GM23338 (cell line): ENCODE results near the gene UMODL1. TPM values are rescaled to one million over a fixed set of nuclear protein-coding genes. Genes with fewer than 3 reads are reported as not detected.

Experiments
- ATAC-seq: fragments of 200-7000 bp; cut with Tn5 transposase; 3 replicates; pipeline ENCODE4 v1.9.1; 2020
- DNase-seq: peaks from one replicate; pipeline ENCODE4 v3.0.0-alpha.2; 2015; ENCODE audit warnings: low spot score
- H2AFZ ChIP-seq: fragments of 200-600 bp; sonication (generic); 2 replicates; pipeline ENCODE4 v1.8.0; 2016; ENCODE audit warnings: antibody characterized with exemption, mild to moderate bottlenecking, moderate library complexity
- H3F3A ChIP-seq: fragments of 200-600 bp; sonication (generic); replicated peaks from 2 replicates; pipeline ENCODE4 v1.8.0; 2017; ENCODE audit warnings: antibody characterized with exemption, mixed run types, low read depth
- H3K27ac ChIP-seq: fragments of 200-600 bp; sonication (generic); 2 replicates; pipeline ENCODE4 v1.6.1; 2016; ENCODE audit warnings: low read depth
- H3K27me3 ChIP-seq: fragments of 200-600 bp; sonication (generic); 2 replicates; pipeline ENCODE4 v1.8.0; 2016; ENCODE audit warnings: mild to moderate bottlenecking, mixed run types, moderate library complexity; ENCODE audit not compliant: insufficient read depth
- H3K36me3 ChIP-seq: fragments of 200-600 bp; sonication (generic); 2 replicates; pipeline ENCODE4 v1.8.0; 2016; ENCODE audit warnings: mild to moderate bottlenecking; ENCODE audit not compliant: insufficient read depth
- H3K4me1 ChIP-seq: fragments of 200-600 bp; sonication (generic); 2 replicates; pipeline ENCODE4 v1.8.0; 2016; ENCODE audit warnings: mild to moderate bottlenecking, moderate library complexity; ENCODE audit not compliant: insufficient read depth
- H3K4me2 ChIP-seq: fragments of 200-600 bp; sonication (generic); 2 replicates; pipeline ENCODE4 v1.7.1; 2017; ENCODE audit warnings: mixed run types
- H3K4me3 ChIP-seq: fragments of 200-600 bp; sonication (generic); 2 replicates; pipeline ENCODE4 v1.6.1; 2016; ENCODE audit warnings: mixed run types
- H3K79me2 ChIP-seq: fragments of 200-600 bp; sonication (generic); replicated peaks from 2 replicates; pipeline ENCODE4 v1.8.0; 2017; ENCODE audit warnings: mild to moderate bottlenecking; ENCODE audit not compliant: insufficient read depth
- H3K9me2 ChIP-seq: fragments of 200-600 bp; sonication (generic); 2 replicates; pipeline ENCODE4 v1.8.0; 2017; ENCODE audit not compliant: insufficient read depth
- H4K20me1 ChIP-seq: fragments of 200-600 bp; sonication (generic); replicated peaks from 2 replicates; pipeline ENCODE4 v1.8.0; 2017; ENCODE audit warnings: mild to moderate bottlenecking; ENCODE audit not compliant: insufficient read depth
- H3K27ac Mint-ChIP-seq: 2 replicates; pipeline ENCODE4 v1.8.0; 2020; ENCODE audit warnings: inconsistent platforms, mild to moderate bottlenecking, moderate library complexity, mixed read lengths
- H3K27me3 Mint-ChIP-seq: 3 replicates; pipeline ENCODE4 v1.8.0; 2022; ENCODE audit warnings: low read depth, mild to moderate bottlenecking, moderate library complexity, mixed read lengths, inconsistent platforms; ENCODE audit not compliant: insufficient read depth, poor library complexity
- H3K36me3 Mint-ChIP-seq: 3 replicates; pipeline ENCODE4 v1.8.0; 2021; ENCODE audit warnings: low read depth, mild to moderate bottlenecking, inconsistent platforms, moderate library complexity, mixed read lengths
- H3K4me1 Mint-ChIP-seq: 3 replicates; pipeline ENCODE4 v1.8.0; 2020; ENCODE audit warnings: mild to moderate bottlenecking, inconsistent platforms, mixed read lengths
- H3K4me3 Mint-ChIP-seq: 3 replicates; pipeline ENCODE4 v1.8.0; 2021; ENCODE audit warnings: moderate library complexity, mild to moderate bottlenecking, inconsistent platforms, mixed read lengths
- H3K9me3 Mint-ChIP-seq: 3 replicates; pipeline ENCODE4 v1.8.0; 2020; ENCODE audit warnings: moderate library complexity, mild to moderate bottlenecking, inconsistent platforms, mixed read lengths
- CREB1 ChIP-seq: fragments of 250-450 bp; sonication (Bioruptor Pico); IDR thresholded peaks from 2 replicates; pipeline ENCODE4 v1.5.0; 2020; ENCODE audit warnings: low read depth, mild to moderate bottlenecking, moderate library complexity
- CTCF ChIP-seq, 2 experiments: fragments of 200-600 bp in 1 of 2; sonication (generic) in 1 of 2; conservative IDR thresholded peaks; 2 replicates each; pipeline versions ENCODE4 v1.5.1 to v1.6.1; 2016 to 2017; ENCODE audit warnings: antibody characterized with exemption in 2 of 2, low read depth in 2 of 2, mild to moderate bottlenecking in 2 of 2, moderate library complexity in 1 of 2
- ETS1 ChIP-seq: IDR thresholded peaks from 2 replicates; pipeline ENCODE4 v1.6.1; 2016; ENCODE audit warnings: antibody characterized with exemption
- EZH2 ChIP-seq: fragments of 200-600 bp; sonication (generic); IDR thresholded peaks from one replicate; pipeline ENCODE4 v1.8.0; 2017; ENCODE audit warnings: antibody characterized with exemption, mild to moderate bottlenecking, low read depth; ENCODE audit not compliant: unreplicated experiment
- EZH2phosphoT487 ChIP-seq: fragments of 200-600 bp; sonication (generic); IDR thresholded peaks from one replicate; pipeline ENCODE4 v1.8.1; 2018; ENCODE audit warnings: antibody characterized with exemption; ENCODE audit not compliant: unreplicated experiment
- JUNB ChIP-seq: IDR thresholded peaks from one replicate; pipeline ENCODE4 v1.6.1; 2016; ENCODE audit warnings: antibody characterized with exemption; ENCODE audit not compliant: unreplicated experiment
- NANOG ChIP-seq: IDR thresholded peaks from 2 replicates; pipeline ENCODE4 v1.6.1; 2016; ENCODE audit warnings: antibody characterized with exemption, borderline replicate concordance
- POLR2AphosphoS5 ChIP-seq: IDR thresholded peaks from 2 replicates; pipeline ENCODE4 v1.6.1; 2016; ENCODE audit warnings: antibody characterized with exemption, low read depth
- REST ChIP-seq: IDR thresholded peaks from one replicate; pipeline ENCODE4 v1.6.1; 2018; ENCODE audit warnings: antibody characterized with exemption; ENCODE audit not compliant: unreplicated experiment
- STAT1 ChIP-seq: IDR thresholded peaks from one replicate; pipeline ENCODE4 v1.6.1; 2016; ENCODE audit warnings: antibody characterized with exemption; ENCODE audit not compliant: unreplicated experiment
- ZNF114 ChIP-seq: fragments of 250-450 bp; sonication (Bioruptor Pico); IDR thresholded peaks from 2 replicates; pipeline ENCODE4 v1.5.0; 2020; ENCODE audit warnings: mild to moderate bottlenecking, moderate library complexity
- ZNF331 ChIP-seq: fragments of 250-450 bp; sonication (Bioruptor Pico); IDR thresholded peaks from 2 replicates; pipeline ENCODE4 v1.5.0; 2020; ENCODE audit warnings: low read depth, mild to moderate bottlenecking, moderate library complexity
- ZNF462 ChIP-seq: fragments of 250-450 bp; sonication (Bioruptor Pico); IDR thresholded peaks from 2 replicates; pipeline ENCODE4 v1.5.0; 2020; ENCODE audit warnings: mild to moderate bottlenecking, moderate library complexity
- polyA plus RNA-seq: library from polyadenylated mRNA; unstranded; fragments of >200 nt; fragmentation: Nextera tagmentation; extraction: Ambion mirVana; gene quantifications from 2 replicates; pipeline ENCODE4 v1.2.1, GENCODE V29; 2016
- total RNA-seq: library from RNA; depleted of rRNA; stranded (reverse); fragments of >200 nt; shearing (Covaris generic); gene quantifications from 2 replicates; pipeline ENCODE4 v1.2.3, GENCODE V29; 2014

UMODL1 gene
- total and polyA plus RNA-seq, 2 experiments from 2014 or later, result not detected

- H3K9me2 ChIP-seq, result no peaks in the 10 kb centered on the region
- H3K79me2 ChIP-seq, result no peaks in the 10 kb centered on the region
- Mint-ChIP-seq H3K4me3 (no peak overlapping the region), H3K4me1 (peaks cover 8% of the 10 kb centered on the region), H3K9me3 (no peaks in the 10 kb centered on the region), H3K36me3 (no peaks in the 10 kb centered on the region; the same call in 2 of the 3 replicates), H3K27me3 (peaks cover 8% of the 10 kb centered on the region), H3K27ac (no peak overlapping the region)
- H2AFZ ChIP-seq, result no peak overlapping the region
- no peak for DNase-seq
- ATAC-seq, result no peak
- TF ChIP-seq POLR2AphosphoS5 (no peak), NANOG (no peak), CREB1 (CRISPR knock-in tag) (no peak), REST (no peak), JUNB (no peak), ETS1 (no peak), EZH2 (no peak), ZNF114 (CRISPR knock-in tag) (no peak), ZNF462 (CRISPR knock-in tag) (no peak), STAT1 (no peak), EZH2phosphoT487 (no peak), ZNF331 (CRISPR knock-in tag) (no peak), CTCF (conservative IDR thresholded peaks at IDR 0.05; ENCODE audit: low read depth in 2 of 2) (no peak)
- H3K4me1 ChIP-seq, result no peaks in the 10 kb centered on the region
- no peaks in the 10 kb centered on the region for H4K20me1 ChIP-seq
- no peaks in the 10 kb centered on the region for H3K36me3 ChIP-seq
- H3K4me3 ChIP-seq, result no peak overlapping the region
- no peak overlapping the region for H3K27ac ChIP-seq
- H3K4me2 ChIP-seq, result no peak overlapping the region
- H3F3A ChIP-seq, result no peaks in the 10 kb centered on the region
- no peaks in the 10 kb centered on the region for H3K27me3 ChIP-seq
These were observed 31.0 kb downstream of the UMODL1 start for GRCh38 chr21:42102076-42102475.
